ENCODE data around the gene TEX48. TPM values are rescaled to one million over a fixed set of nuclear protein-coding genes. Genes with fewer than 3 reads are reported as not detected.

The TEX48 gene
- total RNA-seq, 1 experiment from 2014 or later, result 2.4 TPM

DNA sequence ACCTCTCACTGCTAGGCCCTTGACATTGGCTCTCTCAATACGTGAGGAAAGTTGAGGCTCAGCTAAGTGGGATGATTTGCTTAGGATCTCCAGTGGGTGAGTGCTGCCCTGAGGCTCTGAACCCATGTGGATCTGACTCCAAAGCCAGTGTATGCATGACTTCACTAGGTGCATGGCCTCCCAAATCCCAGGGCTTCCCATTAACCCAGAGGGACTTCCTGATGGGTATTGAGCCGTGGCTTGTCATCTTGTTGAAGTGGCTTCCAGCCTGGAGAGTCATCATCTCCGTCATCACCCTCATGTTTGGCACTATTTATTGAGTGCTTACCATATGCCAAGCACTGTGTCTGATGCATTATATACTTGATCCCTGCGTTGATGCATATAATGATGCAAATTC is 37.3 kb upstream of the TEX48 start:
- no peaks in the 10 kb centered on the region for H4K20me1 ChIP-seq (ENCODE audit: low read length)
- no peak overlapping the region for H3K4me3 ChIP-seq (ENCODE audit: low read length)
- BruUV-seq (replicated peaks), result TSS peak; percentile 96
- no peak overlapping the region for H2AFZ ChIP-seq (ENCODE audit: low read length)
- no peaks in the 10 kb centered on the region for H3K79me2 ChIP-seq (ENCODE audit: low read length)
- ATAC-seq (peak; percentile 10), DNase-seq (peak; percentile 62)
- POLR2A ChIA-PET (ENCODE audit: unreplicated experiment), result interaction anchor here (1.0 kb wide), 1 partner anchor 14 kb away, joined by 10 read pairs; no protein-coding TSS in a partner anchor
- peaks cover 50% of the 10 kb centered on the region for H3K4me1 ChIP-seq (ENCODE audit: insufficient read depth, low read length)
- no peaks in the 10 kb centered on the region for H3K9me3 ChIP-seq (ENCODE audit: low read length)
- TF ChIP-seq EZH2phosphoT487 (IDR thresholded peaks at IDR 0.05; ENCODE audit: borderline replicate concordance, low read length), result no peak
- no peak for TF ChIP-seq EZH2 (IDR thresholded peaks at IDR 0.05; ENCODE audit: low read length, unreplicated experiment)
- TF ChIP-seq, protein P1, sequence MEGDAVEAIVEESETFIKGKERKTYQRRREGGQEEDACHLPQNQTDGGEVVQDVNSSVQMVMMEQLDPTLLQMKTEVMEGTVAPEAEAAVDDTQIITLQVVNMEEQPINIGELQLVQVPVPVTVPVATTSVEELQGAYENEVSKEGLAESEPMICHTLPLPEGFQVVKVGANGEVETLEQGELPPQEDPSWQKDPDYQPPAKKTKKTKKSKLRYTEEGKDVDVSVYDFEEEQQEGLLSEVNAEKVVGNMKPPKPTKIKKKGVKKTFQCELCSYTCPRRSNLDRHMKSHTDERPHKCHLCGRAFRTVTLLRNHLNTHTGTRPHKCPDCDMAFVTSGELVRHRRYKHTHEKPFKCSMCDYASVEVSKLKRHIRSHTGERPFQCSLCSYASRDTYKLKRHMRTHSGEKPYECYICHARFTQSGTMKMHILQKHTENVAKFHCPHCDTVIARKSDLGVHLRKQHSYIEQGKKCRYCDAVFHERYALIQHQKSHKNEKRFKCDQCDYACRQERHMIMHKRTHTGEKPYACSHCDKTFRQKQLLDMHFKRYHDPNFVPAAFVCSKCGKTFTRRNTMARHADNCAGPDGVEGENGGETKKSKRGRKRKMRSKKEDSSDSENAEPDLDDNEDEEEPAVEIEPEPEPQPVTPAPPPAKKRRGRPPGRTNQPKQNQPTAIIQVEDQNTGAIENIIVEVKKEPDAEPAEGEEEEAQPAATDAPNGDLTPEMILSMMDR (conservative IDR thresholded peaks at IDR 0.05; ENCODE audit: low read depth, low read length), result no peak
- CTCF ChIA-PET, result interaction anchor here (0.5 kb wide), 1 partner anchor 28 kb away, joined by 4 read pairs; no protein-coding TSS in a partner anchor
- H3K27ac ChIP-seq (ENCODE audit: low read length), result peak overlapping the region; percentile 97
- no peaks in the 10 kb centered on the region for H3K36me3 ChIP-seq (ENCODE audit: low read depth, low read length)
- H3K4me2 ChIP-seq (ENCODE audit: low read length), result peak overlapping the region; percentile 12; the same call in 1 of the 2 replicates
- H3K27me3 ChIP-seq (ENCODE audit: low read length), result no peaks in the 10 kb centered on the region
- intact Hi-C loops (cut with micrococcal nuclease), result loop anchor here (2.0 to 5.0 kb wide), 2 partner anchors 14 to 37 kb away; partner anchors contain the start of gene TEX48
- H3F3A ChIP-seq (ENCODE audit: low read length, unreplicated experiment), result no peaks in the 10 kb centered on the region
- peak overlapping the region; percentile 76 for H3K9ac ChIP-seq (ENCODE audit: low read length)
- no peaks in the 10 kb centered on the region for H3K9me2 ChIP-seq (replicated peaks; ENCODE audit: low read length)

DNA sequence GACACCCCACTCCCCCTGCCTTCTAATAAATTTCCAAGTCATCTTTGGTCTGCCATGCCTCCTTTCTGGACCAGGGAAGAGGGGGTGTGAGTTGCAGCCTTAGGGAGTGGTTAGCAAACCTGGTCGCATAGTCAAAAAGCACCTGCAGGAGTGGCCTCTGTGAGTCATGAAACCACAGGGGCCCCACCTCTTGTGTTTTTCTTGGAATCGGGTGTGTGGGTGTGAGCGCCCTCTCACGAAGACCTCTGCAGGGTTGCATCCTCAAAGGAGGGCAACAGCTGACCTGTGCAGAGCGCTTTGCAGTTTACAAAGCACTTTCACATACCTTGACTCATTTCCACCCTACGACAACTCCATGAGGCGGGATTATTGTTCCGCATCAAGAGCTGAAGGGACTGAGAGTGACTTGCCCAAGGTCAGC is 36.8 kb upstream of the TEX48 start:
- Histone ChIP-seq H3K9ac (ENCODE audit: low read length) (peak overlapping the region; percentile 76), H3K9me2 (replicated peaks; ENCODE audit: low read length) (no peaks in the 10 kb centered on the region), H3K4me2 (ENCODE audit: low read length) (peak overlapping the region; percentile 12; the same call in 1 of the 2 replicates), H3K9me3 (ENCODE audit: low read length) (no peaks in the 10 kb centered on the region), H4K20me1 (ENCODE audit: low read length) (no peaks in the 10 kb centered on the region), H3F3A (ENCODE audit: low read length, unreplicated experiment) (no peaks in the 10 kb centered on the region), H3K27ac (ENCODE audit: low read length) (peak overlapping the region; percentile 97), H3K36me3 (ENCODE audit: low read depth, low read length) (no peaks in the 10 kb centered on the region), H3K79me2 (ENCODE audit: low read length) (no peaks in the 10 kb centered on the region), H3K27me3 (ENCODE audit: low read length) (no peaks in the 10 kb centered on the region), H3K4me3 (ENCODE audit: low read length) (no peak overlapping the region), H3K4me1 (ENCODE audit: insufficient read depth, low read length) (peaks cover 50% of the 10 kb centered on the region), H2AFZ (ENCODE audit: low read length) (no peak overlapping the region)
- POLR2A ChIA-PET (ENCODE audit: unreplicated experiment), result interaction anchor here (1.0 kb wide), 1 partner anchor 14 kb away, joined by 10 read pairs; no protein-coding TSS in a partner anchor
- DNase-seq (peak; percentile 95), ATAC-seq (peak; percentile 89)
- CTCF ChIA-PET, result interaction anchor here (0.5 kb wide), 1 partner anchor 28 kb away, joined by 4 read pairs; no protein-coding TSS in a partner anchor
- no TSS peak for BruUV-seq (replicated peaks)
- no peak for TF ChIP-seq EZH2 (IDR thresholded peaks at IDR 0.05; ENCODE audit: low read length, unreplicated experiment)
- TF ChIP-seq EZH2phosphoT487 (IDR thresholded peaks at IDR 0.05; ENCODE audit: borderline replicate concordance, low read length), result no peak
- TF ChIP-seq, protein P1 (conservative IDR thresholded peaks at IDR 0.05; ENCODE audit: low read depth, low read length), result peak; percentile 36; the same call in 1 of the 2 replicates
- intact Hi-C loops (cut with micrococcal nuclease), result loop anchor here (1.0 to 5.0 kb wide), 3 partner anchors 14 to 37 kb away; partner anchors contain the start of gene TEX48

DNA sequence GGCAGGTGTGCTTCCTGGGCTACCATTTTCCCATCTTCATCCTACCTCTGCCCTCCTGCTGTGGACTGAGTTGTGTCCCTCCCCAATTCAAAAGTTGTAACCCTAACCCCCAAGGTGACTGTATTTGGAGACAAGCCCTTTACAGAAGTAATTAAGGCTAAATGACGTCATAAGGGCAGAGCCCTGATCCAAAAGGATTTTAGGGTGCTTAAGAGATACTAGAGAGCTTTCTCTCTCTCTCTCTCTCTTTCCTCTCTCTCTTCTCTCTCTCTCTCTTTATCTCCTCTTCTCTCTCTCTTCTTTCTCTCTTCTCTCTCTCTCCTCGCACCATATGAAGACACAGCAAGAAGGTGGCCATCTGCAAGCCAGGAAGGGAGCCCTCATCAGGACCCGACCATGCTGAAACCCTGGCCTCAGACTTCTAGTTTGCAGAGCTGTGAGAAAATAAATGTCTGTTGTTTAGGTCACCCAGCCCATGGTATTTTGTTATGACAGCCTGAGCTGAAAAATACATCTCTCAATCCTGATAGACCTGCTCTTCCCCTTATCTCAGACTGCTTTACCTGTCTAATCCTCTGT is 36.0 kb upstream of the TEX48 start:
- ATAC-seq, result no peak
- Histone ChIP-seq H3K27me3 (ENCODE audit: low read length) (no peaks in the 10 kb centered on the region), H3K27ac (ENCODE audit: low read length) (peak overlapping the region; percentile 94), H3F3A (ENCODE audit: low read length, unreplicated experiment) (no peaks in the 10 kb centered on the region), H3K9me3 (ENCODE audit: low read length) (no peaks in the 10 kb centered on the region), H3K4me1 (ENCODE audit: insufficient read depth, low read length) (peaks cover 48% of the 10 kb centered on the region), H3K4me3 (ENCODE audit: low read length) (no peak overlapping the region), H3K79me2 (ENCODE audit: low read length) (no peaks in the 10 kb centered on the region), H3K4me2 (ENCODE audit: low read length) (peak overlapping the region; percentile 59), H4K20me1 (ENCODE audit: low read length) (no peaks in the 10 kb centered on the region), H3K9me2 (replicated peaks; ENCODE audit: low read length) (no peaks in the 10 kb centered on the region), H3K36me3 (ENCODE audit: low read depth, low read length) (no peaks in the 10 kb centered on the region), H2AFZ (ENCODE audit: low read length) (no peak overlapping the region), H3K9ac (ENCODE audit: low read length) (peak overlapping the region; percentile 76)
- POLR2A ChIA-PET (ENCODE audit: unreplicated experiment), result no interaction called here
- no peak for TF ChIP-seq EZH2 (IDR thresholded peaks at IDR 0.05; ENCODE audit: low read length, unreplicated experiment)
- TF ChIP-seq, protein P1 (conservative IDR thresholded peaks at IDR 0.05; ENCODE audit: low read depth, low read length), result no peak
- no peak for TF ChIP-seq EZH2phosphoT487 (IDR thresholded peaks at IDR 0.05; ENCODE audit: borderline replicate concordance, low read length)
- intact Hi-C loops (cut with micrococcal nuclease), result loop anchor here (1.0 to 5.0 kb wide), 3 partner anchors 15 to 36 kb away; partner anchors contain the start of gene TEX48
- no peak for DNase-seq
- CTCF ChIA-PET, result no interaction called here
- BruUV-seq (replicated peaks), result TSS peak; percentile 51

Measured in PC-3 (cell line).